Keratinocyte (primary cell): ENCODE measurements around the gene FSTL3. TPM values are rescaled to one million over a fixed set of nuclear protein-coding genes. Genes with fewer than 3 reads are reported as not detected.

ENCODE experiments used
- DNase-seq: peaks from one replicate; pipeline ENCODE4 v3.0.0-alpha.2; 2011; ENCODE audit warnings: low read depth, missing footprints, low spot score
- FAIRE-seq: peaks from 2 replicates; lab custom pipeline; 2011; peaks lifted over from hg19 to GRCh38; lab: Jason Lieb, UNC
- H2AFZ ChIP-seq: 2 replicates; pipeline ENCODE4 v1.6.0; 2012; ENCODE audit warnings: low read length, control low read depth, inconsistent platforms; ENCODE audit not compliant: control insufficient read depth
- H3K27ac ChIP-seq: 2 replicates; pipeline ENCODE4 v1.5.1; 2011; ENCODE audit warnings: low read length; ENCODE audit not compliant: control insufficient read depth, insufficient read depth
- H3K27me3 ChIP-seq: 3 replicates; pipeline ENCODE4 v1.6.0; 2011; ENCODE audit warnings: low read length; ENCODE audit not compliant: control insufficient read depth, insufficient read depth; ENCODE audit errors: extremely low read depth
- H3K36me3 ChIP-seq, 2 experiments: 2 replicates in 1 of 2; 3 replicates in 1 of 2; pipeline ENCODE4 v1.5.1; 2011; ENCODE audit warnings: low read length in 2 of 2, mild to moderate bottlenecking in 1 of 2; ENCODE audit not compliant: control insufficient read depth in 2 of 2, insufficient read depth in 2 of 2; ENCODE audit errors: extremely low read depth in 1 of 2
- H3K4me1 ChIP-seq: 3 replicates; pipeline ENCODE4 v1.5.1; 2011; ENCODE audit warnings: low read length; ENCODE audit not compliant: control insufficient read depth, insufficient read depth; ENCODE audit errors: extremely low read depth
- H3K4me2 ChIP-seq: 3 replicates; pipeline ENCODE4 v1.6.0; 2011; ENCODE audit warnings: low read depth, low read length; ENCODE audit not compliant: control insufficient read depth, insufficient read depth; ENCODE audit errors: extremely low read depth
- H3K4me3 ChIP-seq, 3 experiments: fragments of 200-600 bp in 1 of 3; sonication (generic) in 1 of 3; 2 replicates in 2 of 3; 3 replicates in 1 of 3; pipeline ENCODE4 v1.5.1; 2011 to 2016; ENCODE audit warnings: low read length in 3 of 3, mild to moderate bottlenecking in 3 of 3, control low read depth in 2 of 3, inconsistent platforms in 1 of 3, low read depth in 1 of 3, mixed read lengths in 1 of 3, mixed run types in 1 of 3, moderate library complexity in 1 of 3; ENCODE audit not compliant: control insufficient read depth in 2 of 3, insufficient read depth in 2 of 3; ENCODE audit errors: extremely low read depth in 1 of 3
- H3K79me2 ChIP-seq: 2 replicates; pipeline ENCODE4 v1.6.0; 2012; ENCODE audit warnings: low read length; ENCODE audit not compliant: control insufficient read depth, insufficient read depth
- H3K9ac ChIP-seq: 3 replicates; pipeline ENCODE4 v1.6.0; 2011; ENCODE audit warnings: low read length; ENCODE audit not compliant: control insufficient read depth, insufficient read depth; ENCODE audit errors: extremely low read depth
- H3K9me1 ChIP-seq: 3 replicates; pipeline ENCODE4 v1.6.0; 2011; ENCODE audit warnings: low read length; ENCODE audit not compliant: control insufficient read depth, insufficient read depth; ENCODE audit errors: extremely low read depth
- H3K9me3 ChIP-seq: 2 replicates; pipeline ENCODE4 v1.5.1; 2012; ENCODE audit warnings: low read depth, low read length; ENCODE audit not compliant: control insufficient read depth
- H4K20me1 ChIP-seq: 3 replicates; pipeline ENCODE4 v1.6.0; 2011; ENCODE audit warnings: low read length; ENCODE audit not compliant: control insufficient read depth, insufficient read depth; ENCODE audit errors: extremely low read depth
- CTCF ChIP-seq, 3 experiments: IDR thresholded peaks in 1 of 3; conservative IDR thresholded peaks in 1 of 3; optimal IDR thresholded peaks in 1 of 3; 2 replicates in 2 of 3; 3 replicates in 1 of 3; pipeline versions ENCODE3 to v1.5.1; 2011; ENCODE audit warnings: low read length in 3 of 3, mild to moderate bottlenecking in 3 of 3, moderate library complexity in 2 of 3, control low read depth in 1 of 3, inconsistent platforms in 1 of 3; ENCODE audit not compliant: insufficient read depth in 2 of 3; ENCODE audit errors: extremely low read depth in 1 of 3
- EZH2 ChIP-seq: IDR thresholded peaks from one replicate; pipeline ENCODE4 v1.6.1; 2012; ENCODE audit warnings: inconsistent platforms, mild to moderate bottlenecking, low read length, moderate library complexity
- dilution Hi-C: fragments of 300-500 bp; cut with MboI; formaldehyde crosslinking; loops from one replicate; pipeline ENCODE4 v1.7.0; 2020; ENCODE audit warnings: low sequenced_read_pairs; ENCODE audit not compliant: extremely low pct_ligation_motif_present
- polyA plus RNA-seq, 5 experiments: library from polyadenylated mRNA; depleted of rRNA in 3 of 5; stranded (reverse) in 3 of 5; stranded (forward) in 1 of 5; unstranded in 1 of 5; fragments of >200 nt; gene quantifications; 1 replicate in 1 of 5; 2 replicates in 3 of 5; 3 replicates in 1 of 5; pipeline versions ENCODE4 v1.2.1 to v1.2.3, GENCODE V29; 2011 to 2012; ENCODE audit warnings: missing spikeins in 2 of 5, low read depth in 1 of 5, low replicate concordance in 1 of 5

The FSTL3 gene
- polyA plus RNA-seq, 1 donor (not counting 4 experiments of a cell fraction or from before 2014, with no cell fraction given) = 54.4 TPM

DNA sequence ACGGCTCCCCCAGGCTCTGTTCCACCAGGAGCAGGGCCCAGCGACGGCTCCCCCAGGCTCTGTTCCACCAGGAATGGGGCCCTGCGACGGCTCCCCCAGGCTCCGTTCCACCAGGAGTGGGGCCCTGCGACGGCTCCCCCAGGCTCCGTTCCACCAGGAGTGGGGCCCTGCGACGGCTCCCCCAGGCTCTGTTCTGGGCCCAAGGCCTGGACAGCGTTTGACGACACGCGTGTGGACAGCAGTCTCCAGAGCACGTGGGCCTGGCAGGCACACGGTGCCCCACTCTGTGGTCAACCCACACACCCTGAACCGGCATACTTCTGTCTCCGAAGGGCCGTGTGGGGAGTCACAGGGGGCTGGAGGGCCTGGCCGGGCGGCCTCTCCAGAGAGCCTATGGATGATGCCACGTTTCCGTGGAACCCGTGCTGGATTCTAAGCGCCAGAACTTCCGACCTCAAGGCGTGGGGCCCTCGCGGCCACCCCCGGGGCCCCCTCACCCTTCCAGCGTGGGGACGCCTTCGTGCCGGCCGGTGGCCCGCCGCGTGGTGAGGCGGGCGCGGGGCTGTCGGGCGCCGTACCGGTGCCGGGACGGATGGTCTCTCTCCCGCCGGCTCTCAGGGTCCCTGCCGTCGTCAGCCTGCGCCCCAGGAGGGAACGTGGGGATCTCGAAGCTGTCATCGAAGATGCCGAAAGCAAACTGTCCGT is 24.9 kb upstream of the FSTL3 start:
- Histone ChIP-seq H3K27me3 (no peaks in the 10 kb centered on the region), H3K36me3 (peaks cover 28 to 41% of the 10 kb centered on the region in 2 experiments), H3K4me1 (no peaks in the 10 kb centered on the region), H3K79me2 (peaks cover 63% of the 10 kb centered on the region), H3K9ac (no peak overlapping the region), H3K4me3 (no peak overlapping the region), H2AFZ (no peak overlapping the region), H3K27ac (no peak overlapping the region), H3K9me1 (no peaks in the 10 kb centered on the region), H3K4me2 (no peak overlapping the region), H3K9me3 (no peaks in the 10 kb centered on the region), H4K20me1 (peaks cover 35% of the 10 kb centered on the region)
- no peak for TF ChIP-seq EZH2
- no peak for TF ChIP-seq CTCF (optimal IDR thresholded peaks at IDR 0.05 in 1 of 3, IDR thresholded peaks at IDR 0.05 in 1 of 3, conservative IDR thresholded peaks at IDR 0.05 in 1 of 3; ENCODE audit: extremely low read depth in 1 of 3, insufficient read depth in 2 of 3, low read length in 3 of 3)
- dilution Hi-C loops = no loop called here
- DNase-seq (no peak), FAIRE-seq (no peak)

DNA sequence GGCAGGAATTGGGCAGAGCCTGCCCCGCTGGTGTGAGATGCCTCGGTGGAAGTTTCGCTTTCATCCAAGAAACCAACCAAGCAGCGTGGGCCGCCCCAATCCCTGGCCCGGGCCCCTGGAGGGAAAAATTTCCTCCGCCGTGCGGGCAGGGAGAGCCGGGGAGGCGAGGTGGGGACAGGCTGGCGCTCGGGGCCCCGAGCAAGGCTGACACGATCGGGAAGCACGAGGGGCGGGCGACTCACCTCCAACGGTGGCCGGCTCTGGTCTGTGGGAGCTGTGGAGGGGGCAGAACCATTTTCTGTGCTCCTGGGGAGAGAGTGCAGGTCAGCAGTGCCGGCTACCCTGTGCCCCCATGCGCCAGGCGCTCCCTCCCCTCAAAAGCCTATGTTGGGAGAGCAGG is 24.2 kb upstream of the FSTL3 start:
- FAIRE-seq = no peak

More for the DNA sequence above, 24.2 kb upstream of the FSTL3 start:
- Histone ChIP-seq H4K20me1 (peaks cover 38% of the 10 kb centered on the region), H3K9me1 (no peaks in the 10 kb centered on the region), H3K27ac (no peak overlapping the region), H3K4me1 (no peaks in the 10 kb centered on the region), H3K36me3 (peaks cover 24 to 38% of the 10 kb centered on the region in 2 experiments), H3K4me2 (no peak overlapping the region), H3K9ac (no peak overlapping the region), H3K27me3 (no peaks in the 10 kb centered on the region), H2AFZ (no peak overlapping the region), H3K79me2 (peaks cover 70% of the 10 kb centered on the region), H3K9me3 (no peaks in the 10 kb centered on the region), H3K4me3 (no peak overlapping the region)
- dilution Hi-C loops = no loop called here
- TF ChIP-seq EZH2 (no peak), CTCF (optimal IDR thresholded peaks at IDR 0.05 in 1 of 3, IDR thresholded peaks at IDR 0.05 in 1 of 3, conservative IDR thresholded peaks at IDR 0.05 in 1 of 3; ENCODE audit: extremely low read depth in 1 of 3, insufficient read depth in 2 of 3, low read length in 3 of 3) (no peak)
- DNase-seq = no peak
